Left renal cortex interstitium (tissue), 4 donors: ENCODE measurements around the gene GTPBP6. TPM values are rescaled to one million over a fixed set of nuclear protein-coding genes. Genes with fewer than 3 reads are reported as not detected.
"Not testable (repeated sequence)": the region's sequence is repeated elsewhere in the genome, so short reads cannot be mapped to it uniquely, and the experiment has no call there.

Source experiments
- DNase-seq, 4 donors: peaks; one replicate each; pipeline ENCODE4 v3.0.0-alpha.2; 2013; ENCODE audit warnings: low read depth in 4 of 4, low spot score in 2 of 4, missing footprints in 1 of 4
- polyA plus RNA-seq, 4 donors: library from polyadenylated mRNA; unstranded; fragments of 120-200 nt; gene quantifications; one replicate each; pipeline ENCODE4 v1.2.1, GENCODE V29; 2013; ENCODE audit not compliant: insufficient read length in 4 of 4

GTPBP6 gene
- polyA plus RNA-seq, 4 donors: 36.5 to 74.1 (median 63.0) TPM

DNA sequence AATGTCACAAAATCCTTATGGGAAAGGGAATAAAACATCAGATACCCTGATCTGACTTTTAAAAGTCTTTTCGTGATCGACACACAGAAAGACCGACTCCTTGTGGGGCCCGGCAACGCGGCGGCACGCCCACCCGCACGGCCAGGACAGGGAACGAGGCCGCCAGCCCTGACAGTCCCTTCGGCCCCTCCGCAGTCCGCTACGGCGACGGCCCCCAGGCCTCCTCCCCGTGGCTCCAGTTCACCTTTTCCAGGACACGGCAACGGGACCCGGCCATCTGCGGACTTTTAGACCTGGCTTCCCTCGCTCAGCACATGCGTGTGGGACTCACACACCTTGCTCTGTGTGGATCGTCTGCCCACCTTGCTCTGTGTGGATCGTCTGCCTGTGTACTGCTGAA, 33.6 kb upstream of the GTPBP6 start:
- no peak for DNase-seq

DNA sequence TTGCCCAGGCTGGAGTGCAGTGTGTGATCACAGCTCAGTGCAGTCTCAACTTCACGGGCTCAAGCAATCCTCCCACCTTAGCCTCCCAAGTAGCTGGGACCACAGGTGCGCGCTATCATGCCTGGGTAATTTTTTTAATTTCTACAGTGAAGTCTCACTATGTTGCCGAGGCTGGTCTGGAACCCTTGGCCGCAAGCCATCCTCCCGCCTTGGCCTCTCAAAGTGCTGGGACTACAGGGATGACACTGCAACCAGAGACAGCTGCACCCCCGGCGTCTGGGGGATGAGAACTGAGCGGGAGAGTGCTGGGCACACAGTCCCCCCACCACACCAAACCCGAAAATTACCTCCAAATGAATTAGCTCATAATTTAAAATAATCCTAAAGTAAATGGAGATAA, 33.1 kb upstream of the GTPBP6 start:
- DNase-seq: no peak

DNA sequence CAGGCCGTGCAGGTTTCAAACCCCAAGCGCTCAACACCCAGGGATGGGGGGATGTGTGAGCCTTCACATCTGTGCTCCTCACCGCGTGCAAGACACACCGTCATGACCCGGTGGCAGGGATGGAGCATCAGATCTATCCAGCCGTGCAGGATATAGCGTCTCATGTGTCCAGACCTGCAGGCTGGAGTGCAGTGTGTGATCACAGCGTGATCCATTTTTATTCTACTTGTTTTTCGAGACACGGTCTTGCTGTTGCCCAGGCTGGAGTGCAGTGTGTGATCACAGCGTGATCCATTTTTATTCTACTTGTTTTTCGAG, 32.7 kb upstream of the GTPBP6 start:
- DNase-seq: not testable (repeated sequence)

DNA sequence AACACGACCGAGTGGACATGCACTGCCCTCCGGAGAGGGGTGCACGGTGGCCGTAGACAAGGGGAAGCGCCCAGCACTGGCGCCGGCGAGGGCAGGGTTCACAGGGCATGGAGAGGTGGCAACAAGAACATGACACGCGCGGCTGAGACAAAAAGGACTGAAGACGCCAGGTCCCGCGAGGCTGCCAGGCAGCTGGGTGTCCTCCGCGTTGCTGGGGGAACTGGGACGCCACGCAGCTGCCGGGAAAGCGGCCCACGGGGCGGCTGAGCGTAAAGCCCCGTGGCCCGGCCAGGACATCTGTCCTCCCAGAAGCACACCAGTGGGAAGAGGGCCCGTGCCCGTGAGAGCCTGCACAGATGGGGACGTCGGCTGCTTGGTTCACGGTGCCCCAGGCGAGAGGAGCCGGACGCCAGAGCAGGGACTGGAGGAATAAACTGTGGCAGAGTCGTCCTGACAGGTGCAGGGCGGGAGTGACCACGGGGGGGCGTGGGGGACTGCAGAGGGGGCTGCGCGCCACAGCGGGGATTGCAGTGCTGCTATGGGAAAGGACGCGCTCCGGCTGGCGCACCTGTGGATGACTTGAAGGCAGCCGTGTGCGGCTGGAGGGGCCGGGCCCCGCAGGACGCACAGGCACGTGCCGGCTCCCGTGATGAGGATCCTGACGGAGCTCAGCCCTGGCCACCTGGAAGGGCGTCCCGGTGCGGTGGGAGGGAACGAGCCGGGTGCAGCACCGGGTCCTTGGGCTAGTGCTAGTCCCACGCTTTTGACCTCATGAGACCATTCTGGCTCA, 32.1 kb upstream of the GTPBP6 start:
- no peak for DNase-seq

DNA sequence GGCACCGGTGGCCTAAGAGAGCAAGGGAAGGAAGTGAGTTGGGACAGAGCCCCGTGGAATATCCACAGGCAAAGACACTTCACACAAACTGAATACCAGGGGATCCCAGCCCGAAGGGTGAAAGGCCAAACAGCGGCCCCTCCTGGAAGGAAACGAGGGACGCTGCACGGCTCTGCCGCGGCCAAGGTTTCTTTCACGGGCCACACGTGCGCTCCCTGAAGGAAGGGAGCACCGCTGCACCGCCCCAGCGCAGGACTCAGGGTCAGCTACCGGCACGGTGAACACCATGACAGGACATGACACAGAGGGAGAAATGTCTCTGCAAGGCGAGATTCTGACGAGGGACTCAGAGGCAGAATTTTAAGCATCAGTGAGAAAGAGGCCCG, 31.5 kb upstream of the GTPBP6 start:
- DNase-seq: no peak

DNA sequence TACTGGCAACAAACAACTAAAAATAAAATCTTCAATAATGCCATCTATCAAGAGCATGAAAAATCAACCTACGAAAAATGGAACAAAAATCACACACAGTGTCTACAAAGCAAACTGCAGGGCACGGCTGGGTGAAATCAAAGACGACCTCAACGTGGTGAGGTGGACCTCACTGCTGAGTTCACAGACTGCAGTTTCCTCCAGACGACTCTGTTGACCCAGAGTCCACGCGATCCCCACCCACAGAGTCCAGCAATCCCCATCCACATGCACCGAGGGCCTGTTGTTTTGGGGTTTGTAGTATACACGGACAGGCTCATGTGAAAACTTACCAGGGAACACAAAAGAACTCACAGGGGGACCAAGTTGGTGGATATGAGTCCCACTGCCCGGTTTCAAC, 31.1 kb upstream of the GTPBP6 start:
- no peak for DNase-seq

DNA sequence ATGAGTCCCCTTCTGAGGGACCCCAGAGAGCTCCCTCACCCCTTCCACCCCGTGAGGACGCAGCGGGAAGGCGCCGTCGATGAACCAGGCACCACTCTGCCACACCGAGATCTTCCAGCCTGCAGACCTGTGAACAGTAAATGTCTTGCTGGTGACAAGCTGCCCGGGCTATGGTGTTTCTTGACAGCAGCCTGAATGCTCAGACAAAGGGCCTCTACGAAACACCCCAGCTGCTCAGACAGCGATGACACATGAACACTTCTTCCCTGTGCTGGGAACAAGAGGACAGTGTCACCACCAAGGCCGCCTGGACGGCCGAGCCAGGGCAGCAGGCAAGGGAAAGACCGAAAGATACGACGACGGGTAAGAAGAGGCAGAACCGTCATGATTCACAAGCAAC, 30.6 kb upstream of the GTPBP6 start:
- DNase-seq: no peak

DNA sequence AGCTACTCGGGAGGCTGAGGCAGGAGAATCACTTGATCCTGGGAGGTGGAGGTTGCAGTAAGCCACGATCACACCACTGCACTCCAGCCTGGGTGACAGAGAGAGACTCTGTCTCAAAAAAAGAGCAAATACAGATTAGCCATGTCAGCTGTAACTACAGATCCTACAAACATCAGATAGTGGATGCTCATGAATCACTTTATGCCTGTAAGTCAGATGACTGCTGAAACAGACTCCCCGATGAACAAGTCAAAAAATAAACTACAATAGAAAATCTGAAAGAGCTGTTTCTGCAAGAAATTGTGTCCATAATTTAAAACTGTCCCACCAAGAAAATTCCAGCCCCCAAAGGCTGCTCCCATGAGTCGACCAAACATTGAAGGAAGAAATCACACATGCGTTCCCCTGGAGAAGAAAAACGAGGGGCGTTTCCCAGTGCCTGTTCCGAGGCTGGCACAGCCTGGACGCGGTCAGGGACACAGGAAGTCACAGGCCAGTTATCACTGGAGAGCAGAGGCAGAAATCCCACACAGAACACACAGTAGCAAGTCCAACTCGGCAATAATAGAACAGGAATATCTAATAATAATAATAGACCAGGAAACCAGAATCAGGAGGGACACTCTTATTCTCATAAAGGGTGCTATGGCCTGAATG, 30.0 kb upstream of the GTPBP6 start:
- DNase-seq: no peak

DNA sequence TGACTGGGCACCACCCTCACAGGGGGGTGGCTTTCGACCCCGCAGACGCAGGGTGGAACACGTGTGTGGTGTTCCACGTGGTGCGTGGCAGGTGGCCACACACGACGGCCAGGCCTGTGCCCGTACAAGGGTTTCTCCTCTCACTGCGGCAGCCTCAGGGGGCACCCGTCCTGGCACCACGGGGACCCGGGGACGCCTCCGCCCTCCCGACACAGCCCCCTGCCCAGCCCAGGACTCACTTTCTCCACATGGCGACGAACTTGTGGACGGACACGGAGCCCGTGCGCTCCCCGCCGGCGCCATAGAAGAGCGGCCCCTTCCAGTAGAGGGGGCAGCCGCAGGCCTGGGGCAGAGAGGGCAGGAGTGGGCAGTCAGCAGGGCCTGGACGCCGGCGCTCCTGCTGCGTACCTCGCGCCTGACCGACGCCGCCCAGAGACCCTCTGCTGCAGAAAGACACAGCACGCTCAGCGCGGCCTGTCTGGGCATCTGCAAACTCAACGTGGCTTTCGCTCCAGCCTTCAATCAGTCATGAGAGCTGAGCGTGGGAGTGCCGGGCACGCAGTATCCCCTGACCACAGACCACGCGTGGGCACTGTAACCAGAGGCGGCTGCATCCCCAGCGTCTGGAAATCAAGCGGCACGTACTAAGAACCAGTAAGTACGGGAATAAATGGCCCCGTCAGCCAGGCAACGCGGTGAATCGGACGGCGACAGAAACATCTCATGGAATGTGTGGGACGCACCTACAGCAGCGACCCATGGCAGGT, 28.9 kb upstream of the GTPBP6 start:
- no peak for DNase-seq

DNA sequence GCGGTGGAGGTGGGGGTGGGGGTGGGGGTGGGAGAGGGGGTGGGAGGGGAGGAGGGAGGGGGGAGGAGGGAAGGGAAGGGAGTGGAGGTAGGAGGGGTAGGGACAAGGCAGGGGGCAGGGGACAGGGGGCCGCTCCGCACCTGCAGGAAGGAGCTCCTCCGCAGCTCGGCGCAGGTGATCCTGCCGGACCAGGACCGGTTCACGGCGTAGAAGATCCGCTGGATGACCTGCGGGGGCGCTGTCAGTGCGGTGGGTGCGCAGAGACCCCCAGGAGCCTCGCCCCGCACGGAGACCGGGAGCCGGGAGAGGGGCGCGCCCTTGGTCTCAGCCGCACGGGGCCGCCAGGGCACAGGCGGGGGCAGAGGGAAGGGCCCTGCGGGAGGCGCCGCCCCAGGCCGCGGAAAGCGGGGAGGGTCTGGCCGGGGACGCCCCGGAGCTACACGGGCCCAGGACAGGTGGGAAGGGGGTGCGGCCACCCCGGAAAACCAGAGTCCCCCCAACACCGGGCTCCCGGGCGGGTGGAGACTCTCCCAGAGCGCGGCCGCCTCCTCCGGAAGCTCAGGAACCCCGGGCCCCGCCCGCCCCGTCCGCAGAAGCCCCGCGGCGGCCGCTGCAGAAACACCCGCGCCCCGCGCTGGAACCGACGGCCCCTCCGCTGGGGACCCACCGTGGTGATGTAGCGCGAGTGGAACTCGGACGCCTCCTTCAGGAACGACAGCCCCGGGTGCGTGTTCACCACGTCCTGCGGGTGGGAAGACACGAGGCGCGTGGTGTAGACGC, 27.6 kb upstream of the GTPBP6 start:
- DNase-seq: no peak

DNA sequence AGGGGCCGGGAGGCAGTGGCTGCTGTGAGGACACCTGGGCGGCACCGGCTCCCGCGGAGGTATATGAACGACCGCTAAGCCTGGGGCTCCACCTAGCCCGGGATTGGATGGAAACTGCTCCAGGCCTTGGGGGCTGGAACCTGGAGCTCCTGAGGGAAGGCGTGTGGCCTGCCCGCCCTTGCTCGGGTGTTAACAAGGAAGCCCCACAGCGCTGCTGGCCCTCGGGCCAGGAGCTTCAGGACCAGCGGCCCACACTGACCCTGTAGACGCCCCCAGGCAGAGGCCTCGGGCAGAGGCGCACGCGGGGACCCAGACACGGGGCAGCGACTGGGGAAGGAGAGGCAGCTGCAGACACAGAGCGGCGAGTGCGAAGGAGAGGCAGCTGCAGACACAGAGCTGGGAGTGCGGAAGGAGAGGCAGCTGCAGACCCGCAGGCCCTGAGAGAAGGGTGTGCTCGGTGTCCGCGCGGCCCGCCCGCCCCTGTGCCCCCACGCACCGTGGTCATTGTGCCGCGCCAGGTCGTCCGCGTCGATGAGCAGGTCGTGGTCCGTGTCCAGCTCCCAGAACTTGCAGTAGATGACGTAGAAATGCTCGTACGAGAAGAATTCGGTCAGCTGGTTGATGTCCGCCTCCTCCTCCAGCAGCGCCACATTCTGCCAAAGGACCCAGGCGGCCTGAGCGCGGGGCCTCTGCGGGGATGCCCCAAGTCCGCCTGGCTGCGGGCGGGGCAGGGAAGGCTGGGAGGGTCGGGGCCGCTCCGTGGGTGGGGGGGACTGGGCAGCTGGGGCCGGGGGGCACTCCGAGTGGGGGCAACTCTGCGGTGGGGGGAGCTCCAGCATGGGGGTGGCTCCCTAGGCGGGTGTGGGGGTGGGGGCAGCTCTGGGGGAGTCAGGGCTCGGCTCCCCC, 26.7 kb upstream of the GTPBP6 start:
- no peak for DNase-seq

DNA sequence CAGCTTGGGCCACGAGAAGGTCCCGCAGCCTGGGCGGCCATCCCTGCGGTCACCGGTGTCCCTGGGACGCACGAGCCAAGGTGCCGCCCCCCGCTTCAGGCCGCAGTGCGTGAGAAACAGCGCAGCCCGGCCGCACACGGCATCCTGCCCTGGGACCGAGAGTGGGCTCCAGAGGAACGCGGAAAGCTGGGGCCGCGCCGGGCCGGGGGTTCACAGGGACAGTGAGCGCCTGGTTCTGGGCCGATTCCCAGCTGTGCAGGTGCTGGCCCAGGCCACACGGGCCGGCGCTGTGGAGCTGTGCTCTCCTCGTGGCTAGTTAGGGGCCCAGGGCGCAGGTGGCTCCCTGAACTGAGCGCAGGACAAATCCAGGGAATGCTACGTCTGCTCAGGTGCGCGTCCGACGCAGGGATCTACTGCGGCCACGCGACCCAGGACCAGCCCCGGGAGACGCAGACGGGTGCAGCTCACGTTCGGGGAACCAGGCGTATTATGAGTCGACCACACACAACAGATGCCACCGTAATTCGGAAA, 25.8 kb upstream of the GTPBP6 start:
- no peak for DNase-seq

DNA sequence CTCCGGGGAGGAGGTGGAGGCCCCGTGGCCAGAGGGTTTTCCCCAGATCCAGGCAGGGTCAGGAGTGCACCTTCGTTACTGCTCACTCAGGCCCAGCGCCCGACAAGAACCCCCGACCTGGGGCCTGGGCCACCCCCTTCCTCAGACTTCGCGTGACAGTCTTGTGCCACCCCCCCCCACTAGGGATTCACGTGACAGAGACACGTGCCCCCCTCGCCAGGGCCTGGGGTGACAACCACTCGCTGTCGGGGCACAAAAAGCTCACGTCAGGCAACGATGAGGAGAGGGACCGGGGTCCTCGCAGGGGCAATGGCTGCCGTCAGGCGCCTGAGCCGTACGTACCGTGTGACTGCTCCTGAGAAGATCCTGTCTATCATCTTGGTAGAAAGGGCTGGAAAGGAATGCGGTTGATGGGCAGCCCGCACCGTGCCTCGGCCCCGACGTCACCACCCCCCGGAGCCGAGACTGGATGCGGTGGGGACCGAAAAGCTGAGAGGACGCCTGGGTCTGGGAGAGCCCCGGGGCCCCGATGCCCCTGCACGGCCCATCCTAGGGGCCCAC, 23.0 kb upstream of the GTPBP6 start:
- no peak for DNase-seq

DNA sequence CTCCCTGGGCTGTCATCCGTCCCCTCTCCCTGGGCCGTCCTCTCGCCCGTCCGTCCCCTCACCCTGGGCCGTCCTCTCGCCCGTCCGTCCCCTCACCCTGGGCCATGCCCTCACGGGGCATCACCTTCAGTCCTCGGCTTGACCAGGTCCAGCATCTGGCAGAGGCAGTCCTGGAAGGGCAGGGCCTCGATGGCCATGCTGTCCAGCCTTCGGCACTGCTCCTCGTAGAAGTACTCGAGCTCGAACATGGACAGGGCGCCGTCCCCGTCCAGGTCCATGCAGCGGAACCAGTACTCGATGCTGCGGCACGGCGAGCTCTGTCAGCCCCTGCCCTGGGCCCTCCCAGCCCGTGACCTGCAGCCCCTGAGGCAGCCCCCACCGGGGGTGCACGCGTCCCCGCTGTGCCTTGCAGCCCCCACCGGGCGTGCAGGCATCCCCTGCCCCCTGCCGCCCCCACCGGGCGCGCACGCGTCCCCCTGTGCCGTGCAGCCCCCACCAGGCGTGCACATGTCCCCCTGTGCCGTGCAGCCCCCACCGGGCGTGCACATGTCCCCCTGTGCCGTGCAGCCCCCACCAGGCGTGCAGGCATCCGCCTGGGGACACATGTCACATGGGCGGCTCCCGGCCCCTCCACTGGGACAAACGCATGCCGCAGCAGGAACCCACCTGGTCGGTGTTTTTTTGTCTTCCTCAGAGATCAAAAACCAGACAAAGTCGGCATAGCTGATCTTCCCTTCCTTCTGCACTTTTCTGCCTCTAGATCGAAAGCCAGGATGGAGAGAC, 22.2 kb upstream of the GTPBP6 start:
- DNase-seq: no peak

DNA sequence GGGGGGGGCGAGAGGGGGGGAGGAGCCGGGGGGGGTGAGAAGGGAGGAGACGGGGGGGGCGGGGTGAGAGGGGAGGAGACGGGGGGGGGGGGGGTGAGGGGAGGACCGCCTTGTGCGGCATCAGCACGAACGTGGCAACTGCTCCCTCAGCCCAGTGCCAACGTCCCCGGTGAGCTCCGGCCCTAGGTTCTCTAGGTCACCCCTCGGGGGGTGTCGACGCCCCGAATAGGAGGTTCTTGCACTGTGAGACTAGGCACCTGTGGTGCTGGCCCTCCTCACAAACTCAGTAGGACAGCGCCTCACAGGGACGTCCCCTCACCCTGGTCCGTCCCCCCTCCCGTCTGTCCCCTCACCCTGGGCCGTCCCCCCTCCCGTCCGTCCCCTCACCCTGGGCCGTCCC, 21.5 kb upstream of the GTPBP6 start:
- no peak for DNase-seq

DNA sequence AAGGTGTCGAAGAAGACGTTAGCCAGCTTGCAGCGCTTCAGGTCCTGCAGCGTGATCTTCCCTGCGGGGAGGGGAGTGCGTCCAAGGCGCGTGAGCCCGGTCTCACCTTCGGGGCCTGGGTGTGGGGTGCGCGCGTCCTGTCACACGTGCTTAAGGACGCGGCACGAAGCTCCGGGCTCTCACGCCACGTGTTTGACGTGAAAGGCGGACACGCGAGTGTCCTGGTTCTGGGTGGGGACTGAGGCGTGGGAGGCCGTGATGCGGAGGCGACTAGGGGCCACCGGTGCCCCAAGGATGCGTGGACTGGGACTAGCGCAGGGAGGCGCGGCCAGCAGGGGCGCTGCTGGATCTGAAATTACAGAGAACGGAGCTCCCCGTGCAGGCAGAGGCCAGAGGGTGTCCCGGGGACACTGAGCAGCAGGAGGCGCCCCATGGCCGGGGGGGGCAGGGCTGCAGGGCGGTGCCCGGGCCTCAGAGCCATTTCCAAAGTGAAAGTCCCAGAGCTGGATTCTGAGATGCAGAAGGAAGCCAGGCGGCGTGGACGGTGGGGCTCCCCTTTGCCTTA, 20.3 kb upstream of the GTPBP6 start:
- no peak for DNase-seq

DNA sequence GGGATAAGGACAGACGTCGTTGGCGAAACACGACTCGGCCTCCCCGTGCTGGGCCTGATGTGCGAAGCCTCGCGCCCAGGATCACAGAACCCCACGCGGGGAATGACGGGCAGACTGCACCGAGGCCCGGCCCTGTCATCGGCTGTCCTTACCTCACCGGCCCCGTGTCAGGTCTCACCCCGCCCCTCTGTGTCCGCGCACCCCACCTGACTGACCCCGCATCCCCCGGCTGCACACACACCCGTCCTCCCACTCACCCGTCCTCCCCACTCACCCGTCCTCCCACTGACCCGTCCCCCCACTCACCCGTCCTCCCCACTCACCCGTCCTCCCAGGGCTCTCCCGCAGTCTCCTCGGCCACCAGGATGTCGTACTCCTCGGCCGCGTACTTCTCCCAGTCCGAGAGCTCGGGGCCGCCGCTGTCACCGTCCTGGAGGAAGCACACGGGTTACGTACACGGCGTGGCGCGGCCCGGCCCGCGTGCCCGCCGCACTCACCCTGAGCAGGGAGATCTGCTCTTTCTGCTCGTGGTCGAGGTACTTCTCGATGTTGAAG, 19.8 kb upstream of the GTPBP6 start:
- no peak for DNase-seq

DNA sequence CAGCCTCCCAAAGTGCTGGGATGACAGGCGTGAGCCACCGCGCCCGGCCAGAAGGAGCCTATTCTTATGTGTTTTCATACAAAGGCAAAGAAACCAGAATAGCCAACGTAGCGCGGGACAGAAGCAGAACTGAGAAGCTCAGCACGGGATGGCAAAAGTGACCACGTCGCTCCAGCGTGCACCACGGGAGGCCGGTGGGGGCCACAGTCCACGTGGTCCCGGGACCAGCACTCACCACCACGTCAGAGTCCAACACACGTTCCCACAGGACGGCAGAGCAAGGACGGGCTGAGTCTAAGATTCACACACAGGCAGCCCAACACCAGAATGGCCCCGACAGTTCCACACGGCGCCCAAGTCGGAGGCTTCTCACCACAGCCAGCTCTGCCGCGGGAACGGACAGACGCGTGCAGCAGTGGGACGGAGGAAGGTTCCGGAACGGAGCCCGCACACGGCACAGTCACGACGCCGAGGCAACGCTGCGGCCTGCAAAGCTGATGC, 18.8 kb upstream of the GTPBP6 start:
- no peak for DNase-seq
